Sigmoid colon (tissue), 7 donors: ENCODE measurements around the gene PFDN6. TPM values are rescaled to one million over a fixed set of nuclear protein-coding genes. Genes with fewer than 3 reads are reported as not detected.
A peak's percentile ranks its signal among the peaks of the same experiment; 100 is the strongest.

Experiments
- DNase-seq: peaks from one replicate; pipeline ENCODE4 v3.0.0-alpha.2; 2019
- H3K27ac ChIP-seq, 4 donors: fragments of 200-600 bp; sonication (generic); one replicate each; pipeline ENCODE4 v1.5.1; 2016 to 2019; ENCODE audit warnings: mild to moderate bottlenecking in 1 of 4
- H3K27me3 ChIP-seq, 3 donors: fragments of 200-600 bp; sonication (generic); one replicate each; pipeline ENCODE4 v1.5.1; 2019; ENCODE audit warnings: mild to moderate bottlenecking in 1 of 3
- H3K36me3 ChIP-seq, 4 donors: fragments of 200-600 bp; sonication (generic); one replicate each; pipeline ENCODE4 v1.5.1; 2016 to 2019
- H3K4me1 ChIP-seq, 4 donors: fragments of 200-600 bp; sonication (generic); one replicate each; pipeline ENCODE4 v1.5.1; 2017 to 2019
- H3K4me3 ChIP-seq, 4 donors: fragments of 200-600 bp; sonication (generic); one replicate each; pipeline ENCODE4 v1.5.1; 2017 to 2019; ENCODE audit warnings: mild to moderate bottlenecking in 2 of 4, moderate library complexity in 1 of 4
- H3K9me3 ChIP-seq, 4 donors: fragments of 200-600 bp in 3 of 4; sonication (generic) in 3 of 4; one replicate each; pipeline versions ENCODE4 v1.5.1 to v1.6.1; 2013 to 2019
- CTCF ChIP-seq, 4 experiments: fragments of 450-650 bp in 3 of 4; fragments of 200-600 bp in 1 of 4; IDR thresholded peaks; one replicate each; pipeline ENCODE4 v1.5.1; 2016 to 2019; ENCODE audit warnings: antibody characterized with exemption in 4 of 4, mild to moderate bottlenecking in 3 of 4, moderate library complexity in 2 of 4
- EP300 ChIP-seq, 4 donors: sonication (generic); formaldehyde crosslinking; IDR thresholded peaks; one replicate each; pipeline ENCODE4 v1.6.1; 2017; ENCODE audit warnings: antibody characterized with exemption in 4 of 4
- POLR2A ChIP-seq, 2 donors: fragments of 450-650 bp; IDR thresholded peaks; one replicate each; pipeline ENCODE4 v1.6.1; 2016; ENCODE audit warnings: antibody characterized with exemption in 2 of 2, mild to moderate bottlenecking in 2 of 2, moderate library complexity in 2 of 2
- POLR2AphosphoS5 ChIP-seq, 4 donors: sonication (generic); formaldehyde crosslinking; IDR thresholded peaks; one replicate each; pipeline ENCODE4 v1.6.1; 2017; ENCODE audit warnings: antibody characterized with exemption in 4 of 4
- WGBS, 2 donors: extraction: QIAGEN DNeasy Blood & Tissue Kit; methylation state at CpG; one replicate each; pipeline ENCODE4 v1.1.7; 2013; 5-methylcytosine and 5-hydroxymethylcytosine counted together
- intact Hi-C: fragments of 100-400 bp; cut with DNase I; formaldehyde crosslinking; loops from one replicate; pipeline ENCODE4 v1.15.1; 2023
- polyA plus RNA-seq, 3 donors: library from polyadenylated mRNA; stranded (reverse); fragments of 200-250 nt; gene quantifications; one replicate each; pipeline ENCODE4 v1.2.3, GENCODE V29; 2013
- total RNA-seq, 4 donors: library from RNA; depleted of rRNA; stranded (reverse); fragments of >200 nt; gene quantifications; one replicate each; pipeline ENCODE4 v1.1.0, GENCODE V29; 2016
- donor health status: healthy with polysubstance abuse.
- donor health status: Bipolar disorder and iron deficiency.
- donor health status: healthy.

Gene PFDN6
- total and polyA plus RNA-seq, 7 donors, result 7.5 to 173 (median 56.1) TPM

GRCh38 chr6:33297956-33298772 lies 8.8 kb downstream of the PFDN6 start:
- Histone ChIP-seq H3K4me1 (peaks cover 0 to 37% (median 24%) of the 10 kb centered on the region in 4 donors), H3K9me3 (no peaks in the 10 kb centered on the region), H3K36me3 (peaks cover 10 to 58% (median 31%) of the 10 kb centered on the region in 4 donors), H3K27me3 (no peaks in the 10 kb centered on the region), H3K27ac (peak overlapping the region; percentile 95 to 98 (median 97)), H3K4me3 (peak overlapping the region; percentile 62 to 93 (median 84))
- DNase-seq, result peak; percentile 90
- intact Hi-C loops, result loop anchor here (2.0 to 5.0 kb wide), 2 partner anchors 21 to 129 kb away; partner anchors contain the start of gene B3GALT4
- TF ChIP-seq CTCF (IDR thresholded peaks at IDR 0.05) (no peak), EP300 (IDR thresholded peaks at IDR 0.05) (no peak), POLR2A (IDR thresholded peaks at IDR 0.05) (peak in 1 of 2 donors; percentile 25), POLR2AphosphoS5 (IDR thresholded peaks at IDR 0.05) (peak in 3 of 4 donors; percentile 57 to 85 (median 75))
- WGBS, 2 donors, result 1% methylated on average over 42 of the region's 42 CpGs

GRCh38 chr6:33298773-33299236 lies 9.4 kb downstream of the PFDN6 start, which contains the start of gene RGL2:
TSS of gene RGL2 (minus strand) at chr6:33298942. CDS start at chr6:33298610, 332 bp downstream.
- peak in 1 of 4 donors; percentile 6 for TF ChIP-seq POLR2AphosphoS5 (IDR thresholded peaks at IDR 0.05)
- TF ChIP-seq EP300 (IDR thresholded peaks at IDR 0.05), result no peak
- peaks cover 0 to 37% (median 24%) of the 10 kb centered on the region in 4 donors for H3K4me1 ChIP-seq
- H3K27ac ChIP-seq, result peak within 1 kb of the TSS; percentile 95 to 98 (median 97)
- H3K36me3 ChIP-seq, result peaks cover 10 to 58% (median 30%) of the 10 kb centered on the region in 4 donors
- peak; percentile 94 for DNase-seq
- intact Hi-C loops, result loop anchor here (1.0 to 5.0 kb wide), 3 partner anchors 15 to 128 kb away; partner anchors contain the start of genes B3GALT4 and TAPBP
- H3K9me3 ChIP-seq, result no peaks in the 10 kb centered on the region
- WGBS, 2 donors, result 0 to 1% methylated on average over 34 of the region's 34 CpGs
- H3K4me3 ChIP-seq, result peak within 1 kb of the TSS; percentile 62 to 93 (median 84)
- H3K27me3 ChIP-seq, result no peaks in the 10 kb centered on the region

GRCh38 chr6:33299237-33299944 lies 10.0 kb downstream of the PFDN6 start:
- H3K9me3 ChIP-seq, result no peaks in the 10 kb centered on the region
- H3K27ac ChIP-seq, result peak overlapping the region; percentile 95 to 98 (median 97)
- intact Hi-C loops, result loop anchor here (1.0 to 5.0 kb wide), 3 partner anchors 15 to 128 kb away; partner anchors contain the start of genes B3GALT4 and TAPBP
- H3K4me3 ChIP-seq, result peak overlapping the region; percentile 62 to 93 (median 84)
- TF ChIP-seq EP300 (IDR thresholded peaks at IDR 0.05) (peak in 1 of 4 donors; percentile 21), POLR2A (IDR thresholded peaks at IDR 0.05) (peak; percentile 69 to 80), POLR2AphosphoS5 (IDR thresholded peaks at IDR 0.05) (peak; percentile 78 to 93 (median 90)), CTCF (IDR thresholded peaks at IDR 0.05) (peak; percentile 39 to 79 (median 72))
- DNase-seq, result peak; percentile 96
- peaks cover 0 to 37% (median 24%) of the 10 kb centered on the region in 4 donors for H3K4me1 ChIP-seq
- 0% methylated on average over 54 of the region's 54 CpGs for WGBS, 2 donors
- peaks cover 10 to 59% (median 33%) of the 10 kb centered on the region in 4 donors for H3K36me3 ChIP-seq
- H3K27me3 ChIP-seq, result no peaks in the 10 kb centered on the region

- H3K4me3 ChIP-seq, result no peak overlapping the region
- no peak overlapping the region for H3K27ac ChIP-seq
- no peaks in the 10 kb centered on the region for H3K9me3 ChIP-seq
- WGBS, 2 donors, result 92 to 94% methylated on average over 3 of the region's 3 CpGs
- H3K4me1 ChIP-seq, result peaks cover 0 to 35% (median 23%) of the 10 kb centered on the region in 4 donors
- H3K27me3 ChIP-seq, result no peaks in the 10 kb centered on the region
- peaks cover 0 to 46% (median 23%) of the 10 kb centered on the region in 4 donors for H3K36me3 ChIP-seq
- intact Hi-C loops, result no loop called here
- DNase-seq, result no peak
- TF ChIP-seq EP300 (IDR thresholded peaks at IDR 0.05), result no peak
- TF ChIP-seq CTCF (IDR thresholded peaks at IDR 0.05), result no peak
- TF ChIP-seq POLR2A (IDR thresholded peaks at IDR 0.05), result no peak
- no peak for TF ChIP-seq POLR2AphosphoS5 (IDR thresholded peaks at IDR 0.05)
These were observed 12.5 kb downstream of the PFDN6 start for GRCh38 chr6:33301877-33302276.
